IMR-90 (cell line): Measurements from ENCODE around the gene KAZN. TPM values are rescaled to one million over a fixed set of nuclear protein-coding genes. Genes with fewer than 3 reads are reported as not detected.

Source experiments
- ATAC-seq: fragments of 200-7000 bp; cut with Tn5 transposase; 2 replicates; pipeline ENCODE4 v1.9.1; 2020; ENCODE audit warnings: low read depth, mild to moderate bottlenecking, moderate library complexity
- BruUV-seq: library from RNA; stranded (reverse); fragments of 400-500 nt; replicated peaks from 2 replicates; lab custom pipeline; 2021; lab: Mats Ljungman, UMichigan
- CTCF ChIA-PET: fragments of 300-600 bp; formaldehyde crosslinking; extraction: SDS; loops from one replicate; lab custom pipeline; 2021; ENCODE audit warnings: antibody characterized with exemption; lab: Yijun Ruan, JAX
- POLR2A ChIA-PET: fragments of 300-600 bp; sonication (Branson Sonifier 250); formaldehyde crosslinking; loops from one replicate; lab custom pipeline; 2022; ENCODE audit warnings: antibody characterized with exemption; ENCODE audit not compliant: unreplicated experiment; lab: Charles Lee
- DNase-seq: peaks from one replicate; pipeline ENCODE4 v3.0.0; 2013
- H2AFZ ChIP-seq: replicated peaks from 2 replicates; pipeline ENCODE3; 2013; ENCODE audit warnings: low read length, mild to moderate bottlenecking; ENCODE audit not compliant: poor library complexity
- H2AK5ac ChIP-seq: 2 replicates; pipeline ENCODE4 v1.6.1; 2013; ENCODE audit warnings: low read depth, low read length, inconsistent platforms
- H2AK9ac ChIP-seq: replicated peaks from 2 replicates; pipeline ENCODE3; 2013; ENCODE audit warnings: mild to moderate bottlenecking, low read depth, low read length, moderate library complexity; ENCODE audit not compliant: poor library complexity
- H2BK120ac ChIP-seq: 2 replicates; pipeline ENCODE4 v1.6.1; 2013; ENCODE audit warnings: low read depth, low read length, inconsistent platforms
- H2BK15ac ChIP-seq: 3 replicates; pipeline ENCODE4 v1.6.1; 2013; ENCODE audit warnings: low read depth, low read length, inconsistent platforms
- H2BK20ac ChIP-seq: 2 replicates; pipeline ENCODE4 v1.6.1; 2013; ENCODE audit warnings: low read depth, mild to moderate bottlenecking, inconsistent platforms, low read length, moderate library complexity
- H2BK5ac ChIP-seq: 2 replicates; pipeline ENCODE4 v1.6.1; 2013; ENCODE audit warnings: mild to moderate bottlenecking, low read depth, low read length, inconsistent platforms; ENCODE audit not compliant: poor library complexity, severe bottlenecking
- H3K14ac ChIP-seq: replicated peaks from 2 replicates; pipeline ENCODE4 v1.6.1; 2013; ENCODE audit warnings: low read depth, low read length, inconsistent platforms
- H3K18ac ChIP-seq: 2 replicates; pipeline ENCODE4 v1.6.1; 2013; ENCODE audit warnings: low read depth, low read length, control low read depth
- H3K23ac ChIP-seq: 2 replicates; pipeline ENCODE4 v1.6.1; 2013; ENCODE audit warnings: low read depth, low read length, inconsistent platforms
- H3K27ac ChIP-seq: 2 replicates; pipeline ENCODE4 v1.5.1; 2013; ENCODE audit warnings: mild to moderate bottlenecking, control low read depth, low read length; ENCODE audit not compliant: insufficient read depth
- H3K27me3 ChIP-seq: 2 replicates; pipeline ENCODE4 v1.6.1; 2013; ENCODE audit warnings: low read length; ENCODE audit not compliant: control insufficient read depth, insufficient read depth
- H3K36me3 ChIP-seq: 2 replicates; pipeline ENCODE4 v1.6.1; 2013; ENCODE audit warnings: low read length, mixed read lengths; ENCODE audit not compliant: control insufficient read depth, insufficient read depth
- H3K4ac ChIP-seq: 2 replicates; pipeline ENCODE4 v1.6.1; 2013; ENCODE audit warnings: low read depth, low read length, inconsistent platforms
- H3K4me1 ChIP-seq: 2 replicates; pipeline ENCODE4 v1.6.1; 2013; ENCODE audit warnings: low read length, mixed read lengths; ENCODE audit not compliant: control insufficient read depth, insufficient read depth
- H3K4me2 ChIP-seq: 2 replicates; pipeline ENCODE4 v1.6.1; 2013; ENCODE audit warnings: low read depth, mild to moderate bottlenecking, control low read depth, low read length, moderate library complexity
- H3K4me3 ChIP-seq: 2 replicates; pipeline ENCODE4 v1.5.1; 2013; ENCODE audit warnings: low read depth, mild to moderate bottlenecking, control low read depth, low read length, moderate library complexity; ENCODE audit not compliant: insufficient read depth
- H3K56ac ChIP-seq: 2 replicates; pipeline ENCODE4 v1.6.1; 2013; ENCODE audit warnings: low read length, inconsistent platforms; ENCODE audit not compliant: insufficient read depth; ENCODE audit errors: extremely low read depth
- H3K79me1 ChIP-seq, 2 experiments: 2 replicates each; pipeline ENCODE4 v1.6.1; 2013; ENCODE audit warnings: low read length in 2 of 2, inconsistent platforms in 1 of 2, low read depth in 1 of 2
- H3K9ac ChIP-seq: 2 replicates; pipeline ENCODE4 v1.6.1; 2013; ENCODE audit warnings: low read depth, low read length, control low read depth
- H3K9me1 ChIP-seq: 2 replicates; pipeline ENCODE4 v1.6.1; 2013; ENCODE audit warnings: low read length, inconsistent platforms; ENCODE audit not compliant: insufficient read depth
- H3K9me3 ChIP-seq: 2 replicates; pipeline ENCODE4 v1.6.1; 2013; ENCODE audit warnings: low read length; ENCODE audit not compliant: control insufficient read depth, insufficient read depth
- H4K20me1 ChIP-seq: 2 replicates; pipeline ENCODE4 v1.6.1; 2013; ENCODE audit warnings: low read length, inconsistent platforms; ENCODE audit not compliant: insufficient read depth
- H4K5ac ChIP-seq: 2 replicates; pipeline ENCODE4 v1.6.1; 2013; ENCODE audit warnings: mild to moderate bottlenecking, low read depth, low read length, control low read depth
- H4K8ac ChIP-seq, 2 experiments: 2 replicates each; pipeline ENCODE4 v1.6.1; 2013; ENCODE audit warnings: low read depth in 2 of 2, low read length in 2 of 2, control low read depth in 1 of 2, inconsistent platforms in 1 of 2
- H4K91ac ChIP-seq: 2 replicates; pipeline ENCODE4 v1.6.1; 2013; ENCODE audit warnings: low read depth, low read length, inconsistent platforms; ENCODE audit not compliant: insufficient read depth
- FOS ChIP-seq: fragments of 150-350 bp; IDR thresholded peaks from 2 replicates; pipeline ENCODE4 v1.6.1; 2016; ENCODE audit warnings: low read depth, low read length
- MAZ ChIP-seq: IDR thresholded peaks from 2 replicates; pipeline ENCODE4 v1.6.1; 2012; ENCODE audit warnings: low read depth, mild to moderate bottlenecking, low read length, improper control_type of control experiment, moderate library complexity, borderline replicate concordance
- POLR2A ChIP-seq: IDR thresholded peaks from 2 replicates; pipeline ENCODE4 v1.6.1; 2012; ENCODE audit warnings: mild to moderate bottlenecking, low read depth, low read length
- RAD21 ChIP-seq: IDR thresholded peaks from 2 replicates; pipeline ENCODE4 v1.6.1; 2012; ENCODE audit warnings: low read length, improper control_type of control experiment
- RCOR1 ChIP-seq: IDR thresholded peaks from 2 replicates; pipeline ENCODE4 v1.6.1; 2012; ENCODE audit warnings: mild to moderate bottlenecking, low read length, improper control_type of control experiment; ENCODE audit not compliant: insufficient replicate concordance
- SMC3 ChIP-seq: fragments of 150-350 bp; IDR thresholded peaks from 2 replicates; pipeline ENCODE4 v1.6.1; 2016; ENCODE audit warnings: low read depth, mild to moderate bottlenecking, antibody characterized with exemption, low read length, moderate library complexity
- WGBS, 2 experiments: methylation state at CpG; one replicate each; pipeline versions ENCODE4 v1.1.5 to v1.1.7; 2013; ENCODE audit warnings: missing lambda C conversion rate in 2 of 2; ENCODE audit not compliant: insufficient read length in 1 of 2; ENCODE audit errors: extremely low coverage in 2 of 2; 5-methylcytosine and 5-hydroxymethylcytosine counted together
- dilution Hi-C: fragments of 300-500 bp; cut with HindIII; formaldehyde crosslinking; loops from one replicate; pipeline ENCODE4 v1.14.3; 2018; ENCODE audit warnings: low sequenced_read_pairs; ENCODE audit not compliant: unreplicated experiment
- in situ Hi-C: fragments of 300-500 bp; cut with MboI; formaldehyde crosslinking; loops from 3 replicates; pipeline ENCODE4 v1.14.3; 2019; ENCODE audit warnings: low sequenced_read_pairs, inconsistent platforms, mixed read lengths
- intact Hi-C: fragments of 100-400 bp; cut with micrococcal nuclease; formaldehyde crosslinking; loops from 2 replicates; pipeline ENCODE4 v1.10.0; 2022
- polyA plus RNA-seq, 3 experiments: library from polyadenylated mRNA; depleted of rRNA; stranded (reverse); fragments of >200 nt; gene quantifications; 2 replicates each; pipeline ENCODE4 v1.2.3, GENCODE V29; 2012; ENCODE audit warnings: low replicate concordance in 1 of 3
- total RNA-seq: library from RNA; depleted of rRNA; stranded (reverse); fragments of >200 nt; gene quantifications from 2 replicates; pipeline ENCODE4 v1.2.3, GENCODE V29; 2012
- TF ChIP-seq, protein P1 (sequence below): conservative IDR thresholded peaks from 2 replicates; pipeline ENCODE4 v1.5.1; 2012; ENCODE audit warnings: mild to moderate bottlenecking, low read depth, low read length, improper control_type of control experiment
- TF ChIP-seq, protein P2 (sequence below): fragments of 150-350 bp; IDR thresholded peaks from 2 replicates; pipeline ENCODE4 v1.6.1; 2017; ENCODE audit warnings: mild to moderate bottlenecking, antibody characterized with exemption, low read length, low read depth

The KAZN gene
- total and polyA plus RNA-seq, 2 of the 4 experiments (the other 2 are of a cell fraction) = 5.2 to 10.5 TPM

DNA sequence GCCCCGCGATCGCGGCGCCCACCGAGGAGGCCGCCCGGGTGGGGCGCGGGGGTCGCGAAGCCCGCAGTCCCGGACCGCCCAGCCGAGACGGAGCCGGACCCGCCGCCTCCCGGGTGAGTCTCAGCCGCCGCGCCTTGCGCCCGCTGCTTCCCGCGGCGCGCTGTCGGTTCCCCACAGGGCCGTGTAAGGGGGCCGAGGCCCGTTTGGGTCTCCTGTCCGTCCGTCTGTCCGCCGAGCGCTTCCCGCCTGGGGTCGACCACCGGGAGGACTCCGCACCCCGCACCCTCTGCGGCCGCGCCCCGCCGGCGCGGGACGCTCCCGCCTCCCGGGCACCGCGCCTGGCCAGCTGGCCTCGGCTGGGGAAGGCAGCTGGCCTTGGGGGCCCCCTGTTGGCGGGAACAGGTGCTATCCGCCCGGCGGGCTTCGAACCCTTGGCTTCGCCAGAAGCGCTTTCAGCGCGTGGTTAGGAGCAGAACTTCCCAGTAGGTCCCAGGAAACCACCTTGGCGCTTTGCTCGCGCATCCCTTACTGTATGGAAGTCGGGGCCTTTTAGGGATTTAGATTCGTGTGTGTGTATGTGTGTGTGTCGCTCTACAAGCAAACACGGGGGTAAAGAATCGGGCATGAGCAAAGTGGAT is 555.5 kb downstream of the KAZN start:
- ChIA-PET CTCF (interaction anchor here (0.6 to 2.4 kb wide), 8 partner anchors 12 to 1380 kb away, joined by 3 to 14 read pairs (median 4); no protein-coding TSS in a partner anchor), POLR2A (no interaction called here)
- in situ Hi-C loops = loop anchor here (5.0 to 10.0 kb wide), 2 partner anchors 118 to 271 kb away; no protein-coding TSS in a partner anchor
- peak; percentile 48 for ATAC-seq
- peak overlapping the region; percentile 74 for H3K27ac ChIP-seq
- H2BK15ac ChIP-seq = 0 out of 3 replicates have a peak overlapping the region, but pooled peaks have one; percentile 45
- H2BK120ac ChIP-seq = peak overlapping the region; percentile 48
- H3K4me3 ChIP-seq = peak overlapping the region; percentile 80
- peak overlapping the region; percentile 46; the same call in 1 of the 2 replicates for H3K56ac ChIP-seq
- no peak for TF ChIP-seq FOS
- peak; percentile 31 for TF ChIP-seq RCOR1
- peak; percentile 55 for TF ChIP-seq POLR2A
- peak; percentile 34; the same call in 1 of the 2 replicates for TF ChIP-seq MAZ
- TF ChIP-seq, protein P1, sequence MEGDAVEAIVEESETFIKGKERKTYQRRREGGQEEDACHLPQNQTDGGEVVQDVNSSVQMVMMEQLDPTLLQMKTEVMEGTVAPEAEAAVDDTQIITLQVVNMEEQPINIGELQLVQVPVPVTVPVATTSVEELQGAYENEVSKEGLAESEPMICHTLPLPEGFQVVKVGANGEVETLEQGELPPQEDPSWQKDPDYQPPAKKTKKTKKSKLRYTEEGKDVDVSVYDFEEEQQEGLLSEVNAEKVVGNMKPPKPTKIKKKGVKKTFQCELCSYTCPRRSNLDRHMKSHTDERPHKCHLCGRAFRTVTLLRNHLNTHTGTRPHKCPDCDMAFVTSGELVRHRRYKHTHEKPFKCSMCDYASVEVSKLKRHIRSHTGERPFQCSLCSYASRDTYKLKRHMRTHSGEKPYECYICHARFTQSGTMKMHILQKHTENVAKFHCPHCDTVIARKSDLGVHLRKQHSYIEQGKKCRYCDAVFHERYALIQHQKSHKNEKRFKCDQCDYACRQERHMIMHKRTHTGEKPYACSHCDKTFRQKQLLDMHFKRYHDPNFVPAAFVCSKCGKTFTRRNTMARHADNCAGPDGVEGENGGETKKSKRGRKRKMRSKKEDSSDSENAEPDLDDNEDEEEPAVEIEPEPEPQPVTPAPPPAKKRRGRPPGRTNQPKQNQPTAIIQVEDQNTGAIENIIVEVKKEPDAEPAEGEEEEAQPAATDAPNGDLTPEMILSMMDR = peak; percentile 71
- TF ChIP-seq, protein P2, sequence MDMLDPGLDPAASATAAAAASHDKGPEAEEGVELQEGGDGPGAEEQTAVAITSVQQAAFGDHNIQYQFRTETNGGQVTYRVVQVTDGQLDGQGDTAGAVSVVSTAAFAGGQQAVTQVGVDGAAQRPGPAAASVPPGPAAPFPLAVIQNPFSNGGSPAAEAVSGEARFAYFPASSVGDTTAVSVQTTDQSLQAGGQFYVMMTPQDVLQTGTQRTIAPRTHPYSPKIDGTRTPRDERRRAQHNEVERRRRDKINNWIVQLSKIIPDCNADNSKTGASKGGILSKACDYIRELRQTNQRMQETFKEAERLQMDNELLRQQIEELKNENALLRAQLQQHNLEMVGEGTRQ = no peak
- peak; percentile 51 for TF ChIP-seq RAD21
- TF ChIP-seq SMC3 = peak; percentile 45; the same call in 1 of the 2 replicates
- peak overlapping the region in 1 of 2 experiments; percentile 41; a peak in 2 of 4 replicates for H4K8ac ChIP-seq
- H3K9me1 ChIP-seq = peaks cover 26% of the 10 kb centered on the region
- BruUV-seq = no TSS peak
- H4K20me1 ChIP-seq = peaks cover 6% of the 10 kb centered on the region
- dilution Hi-C loops = no loop called here
- H2BK20ac ChIP-seq = peak overlapping the region; percentile 4
- H2AK9ac ChIP-seq = peak overlapping the region; percentile 92
- H3K9ac ChIP-seq = peak overlapping the region; percentile 76
- WGBS, 2 experiments = 3% methylated on average over 25 of the region's 74 CpGs; no CpG with 5 or more reads in 1 of the 2 experiments
- peak overlapping the region; percentile 84 for H2AFZ ChIP-seq
- DNase-seq = peak; percentile 66
- H3K14ac ChIP-seq = peak overlapping the region; percentile 92
- H3K36me3 ChIP-seq = peaks cover 3% of the 10 kb centered on the region
- peak overlapping the region; percentile 87 for H3K4ac ChIP-seq
- peaks cover 3% of the 10 kb centered on the region; the same call in 1 of the 2 replicates for H3K9me3 ChIP-seq
- intact Hi-C loops = loop anchor here (2.0 kb wide), 2 partner anchors 59 to 277 kb away; no protein-coding TSS in a partner anchor
- peak overlapping the region; percentile 66 for H4K91ac ChIP-seq
- H3K27me3 ChIP-seq = 0 out of 2 replicates have a peak, but pooled peaks cover 3% of the 10 kb centered on the region
- H3K23ac ChIP-seq = peak overlapping the region; percentile 66
- H2AK5ac ChIP-seq = peak overlapping the region; percentile 57; the same call in 1 of the 2 replicates
- H3K79me1 ChIP-seq = peaks cover 36 to 45% of the 10 kb centered on the region in 2 experiments
- peak overlapping the region; percentile 45 for H2BK5ac ChIP-seq
- H4K5ac ChIP-seq = peak overlapping the region; percentile 43
- peak overlapping the region; percentile 91 for H3K4me2 ChIP-seq
- H3K18ac ChIP-seq = peak overlapping the region; percentile 71
- peaks cover 28% of the 10 kb centered on the region for H3K4me1 ChIP-seq
